H1 (cell line): ENCODE results near the gene CELF2. TPM values are rescaled to one million over a fixed set of nuclear protein-coding genes. Genes with fewer than 3 reads are reported as not detected.

Source experiments
- CEBPB ChIP-seq: IDR thresholded peaks from 2 replicates; pipeline ENCODE4 v1.6.1; 2012; ENCODE audit warnings: low read depth, low read length
- CREB1 ChIP-seq: IDR thresholded peaks from 2 replicates; pipeline ENCODE4 v1.6.1; 2012; ENCODE audit warnings: inconsistent platforms
- HDAC6 ChIP-seq: IDR thresholded peaks from one replicate; pipeline ENCODE4 v1.7.1; 2012; ENCODE audit warnings: low read depth, mild to moderate bottlenecking, inconsistent platforms, low read length, moderate library complexity
- RNF2 ChIP-seq: fragments of 200-900, 300-1000 bp; sonication (generic); IDR thresholded peaks from 2 replicates; pipeline ENCODE4 v1.7.1; 2016; ENCODE audit warnings: borderline replicate concordance, low read depth, mild to moderate bottlenecking, antibody characterized with exemption, low read length; ENCODE audit not compliant: poor library complexity, severe bottlenecking; ENCODE audit errors: missing control alignments
- polyA plus RNA-seq, 7 experiments: library from polyadenylated mRNA; depleted of rRNA in 3 of 7; stranded (reverse) in 5 of 7; unstranded in 2 of 7; fragments of >200 nt in 5 of 7; fragments of 200-250 nt in 2 of 7; gene quantifications; 1 replicate in 5 of 7; 2 replicates in 1 of 7; 4 replicates in 1 of 7; pipeline versions ENCODE4 v1.2.1 to v1.2.3, GENCODE V29; 2011 to 2013; ENCODE audit warnings: missing spikeins in 2 of 7, mixed read lengths in 2 of 7
- total RNA-seq: library from RNA; stranded (reverse); fragmentation: NEBNext Ultra II Directional; extraction: Animal tissue kit (Norgen Biotek cat#: 25700); gene quantifications from 2 replicates; pipeline ENCODE4 v1.2.1, GENCODE V29; 2021

The CELF2 gene
- total and polyA plus RNA-seq, 2 of the 8 experiments (the other 6 are each of a cell fraction or from before 2014, with no cell fraction given) = 18.3 to 22.7 TPM

DNA sequence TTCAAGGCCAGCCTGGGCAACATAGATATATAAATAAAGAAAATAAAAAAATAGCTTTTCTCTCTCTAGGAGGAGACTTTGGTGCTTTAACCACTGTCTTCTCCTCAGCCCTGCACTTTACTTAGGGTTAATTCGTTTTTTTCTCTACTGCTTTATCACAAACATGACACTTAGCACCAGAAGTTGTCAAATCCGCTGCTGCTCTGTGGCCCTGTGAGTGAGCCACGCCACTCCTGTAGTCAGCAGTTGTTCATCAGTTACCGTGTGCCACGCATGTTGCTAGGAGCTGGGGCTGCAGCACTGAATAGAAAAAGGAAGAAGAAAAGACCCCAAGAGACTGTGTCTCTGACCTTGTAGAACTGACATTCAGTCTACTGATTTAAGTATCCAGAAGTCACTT, 232.6 kb downstream of the CELF2 start (continued):
- TF ChIP-seq RNF2 (no peak), CEBPB (no peak), CREB1 (no peak), HDAC6 (no peak)
